ENCODE measurements around the gene HBG2. TPM values are rescaled to one million over a fixed set of nuclear protein-coding genes. Genes with fewer than 3 reads are reported as not detected.

HBG2 gene
- total and polyA plus RNA-seq, 10 of the 15 experiments (the other 5 are each of a cell fraction or from before 2014, with no cell fraction given), result 1.1 to 8.3 (median 2.9) TPM; not detected in 5

- TF ChIP-seq, protein P1, sequence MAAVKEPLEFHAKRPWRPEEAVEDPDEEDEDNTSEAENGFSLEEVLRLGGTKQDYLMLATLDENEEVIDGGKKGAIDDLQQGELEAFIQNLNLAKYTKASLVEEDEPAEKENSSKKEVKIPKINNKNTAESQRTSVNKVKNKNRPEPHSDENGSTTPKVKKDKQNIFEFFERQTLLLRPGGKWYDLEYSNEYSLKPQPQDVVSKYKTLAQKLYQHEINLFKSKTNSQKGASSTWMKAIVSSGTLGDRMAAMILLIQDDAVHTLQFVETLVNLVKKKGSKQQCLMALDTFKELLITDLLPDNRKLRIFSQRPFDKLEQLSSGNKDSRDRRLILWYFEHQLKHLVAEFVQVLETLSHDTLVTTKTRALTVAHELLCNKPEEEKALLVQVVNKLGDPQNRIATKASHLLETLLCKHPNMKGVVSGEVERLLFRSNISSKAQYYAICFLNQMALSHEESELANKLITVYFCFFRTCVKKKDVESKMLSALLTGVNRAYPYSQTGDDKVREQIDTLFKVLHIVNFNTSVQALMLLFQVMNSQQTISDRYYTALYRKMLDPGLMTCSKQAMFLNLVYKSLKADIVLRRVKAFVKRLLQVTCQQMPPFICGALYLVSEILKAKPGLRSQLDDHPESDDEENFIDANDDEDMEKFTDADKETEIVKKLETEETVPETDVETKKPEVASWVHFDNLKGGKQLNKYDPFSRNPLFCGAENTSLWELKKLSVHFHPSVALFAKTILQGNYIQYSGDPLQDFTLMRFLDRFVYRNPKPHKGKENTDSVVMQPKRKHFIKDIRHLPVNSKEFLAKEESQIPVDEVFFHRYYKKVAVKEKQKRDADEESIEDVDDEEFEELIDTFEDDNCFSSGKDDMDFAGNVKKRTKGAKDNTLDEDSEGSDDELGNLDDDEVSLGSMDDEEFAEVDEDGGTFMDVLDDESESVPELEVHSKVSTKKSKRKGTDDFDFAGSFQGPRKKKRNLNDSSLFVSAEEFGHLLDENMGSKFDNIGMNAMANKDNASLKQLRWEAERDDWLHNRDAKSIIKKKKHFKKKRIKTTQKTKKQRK (IDR thresholded peaks at IDR 0.05; ENCODE audit: low read depth, low read length), result no peak
- TF ChIP-seq, protein P2, sequence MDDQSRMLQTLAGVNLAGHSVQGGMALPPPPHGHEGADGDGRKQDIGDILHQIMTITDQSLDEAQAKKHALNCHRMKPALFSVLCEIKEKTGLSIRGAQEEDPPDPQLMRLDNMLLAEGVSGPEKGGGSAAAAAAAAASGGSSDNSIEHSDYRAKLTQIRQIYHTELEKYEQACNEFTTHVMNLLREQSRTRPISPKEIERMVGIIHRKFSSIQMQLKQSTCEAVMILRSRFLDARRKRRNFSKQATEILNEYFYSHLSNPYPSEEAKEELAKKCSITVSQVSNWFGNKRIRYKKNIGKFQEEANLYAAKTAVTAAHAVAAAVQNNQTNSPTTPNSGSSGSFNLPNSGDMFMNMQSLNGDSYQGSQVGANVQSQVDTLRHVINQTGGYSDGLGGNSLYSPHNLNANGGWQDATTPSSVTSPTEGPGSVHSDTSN (IDR thresholded peaks at IDR 0.05; ENCODE audit: insufficient replicate concordance, low read depth, low read length), result no peak
- TF ChIP-seq IKZF1 (conservative IDR thresholded peaks at IDR 0.05), result no peak
- TF ChIP-seq ESRRA (IDR thresholded peaks at IDR 0.05; ENCODE audit: low read length), result no peak
- TF ChIP-seq SIX5 (IDR thresholded peaks at IDR 0.05; ENCODE audit: low read depth, low read length, severe bottlenecking), result no peak
- no peak for TF ChIP-seq SIN3A (IDR thresholded peaks at IDR 0.05; ENCODE audit: low read depth, low read length)
- no peak for TF ChIP-seq SMAD5 (IDR thresholded peaks at IDR 0.05; ENCODE audit: low read depth)
- TF ChIP-seq EGR1 (IDR thresholded peaks at IDR 0.05; ENCODE audit: borderline replicate concordance in 1 of 2, low read depth in 2 of 2, low read length in 2 of 2), result no peak
- TF ChIP-seq FOXK2 (IDR thresholded peaks at IDR 0.05), result no peak
- TF ChIP-seq PAX8 (IDR thresholded peaks at IDR 0.05), result no peak
- TF ChIP-seq SUPT20H (IDR thresholded peaks at IDR 0.05; ENCODE audit: borderline replicate concordance, control insufficient read depth, low read depth, low read length), result no peak
- no peak for TF ChIP-seq RELA (IDR thresholded peaks at IDR 0.05; ENCODE audit: borderline replicate concordance, partially characterized antibody)
- no peak for TF ChIP-seq BMI1 (IDR thresholded peaks at IDR 0.05; ENCODE audit: borderline replicate concordance)
- no peak for TF ChIP-seq NFIC (IDR thresholded peaks at IDR 0.05; ENCODE audit: low read depth, low read length)
- TF ChIP-seq RFX5 (IDR thresholded peaks at IDR 0.05; ENCODE audit: low read depth, low read length), result no peak
- TF ChIP-seq, protein P3, sequence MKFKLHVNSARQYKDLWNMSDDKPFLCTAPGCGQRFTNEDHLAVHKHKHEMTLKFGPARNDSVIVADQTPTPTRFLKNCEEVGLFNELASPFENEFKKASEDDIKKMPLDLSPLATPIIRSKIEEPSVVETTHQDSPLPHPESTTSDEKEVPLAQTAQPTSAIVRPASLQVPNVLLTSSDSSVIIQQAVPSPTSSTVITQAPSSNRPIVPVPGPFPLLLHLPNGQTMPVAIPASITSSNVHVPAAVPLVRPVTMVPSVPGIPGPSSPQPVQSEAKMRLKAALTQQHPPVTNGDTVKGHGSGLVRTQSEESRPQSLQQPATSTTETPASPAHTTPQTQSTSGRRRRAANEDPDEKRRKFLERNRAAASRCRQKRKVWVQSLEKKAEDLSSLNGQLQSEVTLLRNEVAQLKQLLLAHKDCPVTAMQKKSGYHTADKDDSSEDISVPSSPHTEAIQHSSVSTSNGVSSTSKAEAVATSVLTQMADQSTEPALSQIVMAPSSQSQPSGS (IDR thresholded peaks at IDR 0.05; ENCODE audit: low read length), result no peak
- ChIA-PET CTCF (no interaction called here), SMC1A (ENCODE audit: uncharacterized antibody, unreplicated experiment) (interaction anchor here (0.6 kb wide), 1 partner anchor 656 kb away, joined by 4 read pairs; no protein-coding TSS in a partner anchor)
Measured at GRCh38 chr11:5232176-5232575, 22.4 kb downstream of the HBG2 start.

More at GRCh38 chr11:5232176-5232575, 22.4 kb downstream of the HBG2 start:
- Histone ChIP-seq H3K27ac (ENCODE audit: control insufficient read depth, insufficient read depth) (no peak overlapping the region), H3K4me2 (ENCODE audit: control insufficient read depth, insufficient read depth) (no peak overlapping the region), H4K20me1 (ENCODE audit: control insufficient read depth, insufficient read depth) (no peaks in the 10 kb centered on the region), H3K36me3 (ENCODE audit: control insufficient read depth in 2 of 2, insufficient read depth in 2 of 2, low read length in 1 of 2) (no peaks in the 10 kb centered on the region), H3K79me2 (ENCODE audit: control insufficient read depth, insufficient read depth, low read length) (no peaks in the 10 kb centered on the region), H3K27me3 (replicated peaks in 1 of 2; ENCODE audit: control insufficient read depth in 2 of 2, insufficient read depth in 2 of 2, low read length in 1 of 2) (no peaks in the 10 kb centered on the region), H3K4me1 (ENCODE audit: control insufficient read depth, insufficient read depth, low read length) (no peaks in the 10 kb centered on the region; the same call in 1 of the 2 replicates), H2AFZ (ENCODE audit: control insufficient read depth, low read depth, low read length) (no peak overlapping the region), H3K9me3 (replicated peaks; ENCODE audit: control insufficient read depth, insufficient read depth, low read length) (no peaks in the 10 kb centered on the region), H3K4me3 (no peak overlapping the region), H3K9ac (ENCODE audit: control insufficient read depth, insufficient read depth, low read length) (no peak overlapping the region)
- in situ Hi-C loops (cut with MboI) (no loop called here), intact Hi-C loops (cut with micrococcal nuclease; ENCODE audit: unreplicated experiment) (no loop called here)
- WGBS (ENCODE audit: insufficient coverage, insufficient replicate concordance, low lambda C conversion rate, missing lambda C conversion rate), result 0% methylated on average over 3 of the region's 3 CpGs
- DNase-seq (ENCODE audit: low read depth, low spot score), result no peak
- RAD21 ChIA-PET (ENCODE audit: unreplicated experiment), result no interaction called here
- POLR2A ChIA-PET, result no interaction called here
- no peak for FAIRE-seq
- no peak for ATAC-seq
- no TSS peak for BruUV-seq (replicated peaks)

Data from GM12878 (cell line).